Stimulated activated CD4-positive, alpha-beta T cell treated with anti-CD3 and anti-CD28 coated beads, Interleukin-1b, Interleukin-23, amount 100 ng/mL, for 48 hours (primary cell): ENCODE measurements around the gene RASGRF1.

Source experiments
- DNase-seq: peaks from one replicate; pipeline ENCODE4 v3.0.0-alpha.2; 2020

RASGRF1 gene

DNA sequence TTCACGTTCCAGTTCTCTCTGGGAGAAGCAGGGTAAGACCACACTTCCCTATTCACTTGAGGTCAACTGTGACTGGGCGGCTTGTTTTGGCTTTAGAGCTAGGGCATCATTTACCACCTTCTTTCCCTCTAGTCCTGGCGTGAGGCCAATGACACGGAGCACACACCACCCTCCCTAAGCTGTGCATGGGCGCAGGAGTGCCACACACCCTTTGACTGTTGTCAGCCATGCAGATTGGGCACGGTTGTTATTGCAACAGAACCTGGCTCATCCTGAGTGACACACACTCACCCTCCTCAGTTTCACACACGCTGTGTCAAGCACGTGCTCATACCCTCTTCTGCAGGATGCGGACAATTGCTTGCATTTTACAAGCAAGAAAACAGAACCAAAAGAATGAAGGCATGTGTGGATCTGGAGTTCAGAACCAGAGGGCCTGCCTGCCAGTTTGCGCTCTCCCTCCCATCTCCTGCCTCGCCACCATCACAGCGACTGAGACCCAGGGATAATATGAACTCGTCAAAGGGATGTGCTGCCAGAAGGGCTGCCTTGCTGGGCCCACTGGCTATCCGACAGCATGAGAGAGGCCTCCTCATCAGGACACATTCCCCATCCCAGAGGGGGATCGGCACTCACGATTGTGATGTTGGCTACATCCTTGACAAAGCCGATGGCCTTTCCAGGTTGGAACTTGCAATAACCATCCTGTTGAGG, 163.3 kb downstream of the RASGRF1 start:
- no peak for DNase-seq

DNA sequence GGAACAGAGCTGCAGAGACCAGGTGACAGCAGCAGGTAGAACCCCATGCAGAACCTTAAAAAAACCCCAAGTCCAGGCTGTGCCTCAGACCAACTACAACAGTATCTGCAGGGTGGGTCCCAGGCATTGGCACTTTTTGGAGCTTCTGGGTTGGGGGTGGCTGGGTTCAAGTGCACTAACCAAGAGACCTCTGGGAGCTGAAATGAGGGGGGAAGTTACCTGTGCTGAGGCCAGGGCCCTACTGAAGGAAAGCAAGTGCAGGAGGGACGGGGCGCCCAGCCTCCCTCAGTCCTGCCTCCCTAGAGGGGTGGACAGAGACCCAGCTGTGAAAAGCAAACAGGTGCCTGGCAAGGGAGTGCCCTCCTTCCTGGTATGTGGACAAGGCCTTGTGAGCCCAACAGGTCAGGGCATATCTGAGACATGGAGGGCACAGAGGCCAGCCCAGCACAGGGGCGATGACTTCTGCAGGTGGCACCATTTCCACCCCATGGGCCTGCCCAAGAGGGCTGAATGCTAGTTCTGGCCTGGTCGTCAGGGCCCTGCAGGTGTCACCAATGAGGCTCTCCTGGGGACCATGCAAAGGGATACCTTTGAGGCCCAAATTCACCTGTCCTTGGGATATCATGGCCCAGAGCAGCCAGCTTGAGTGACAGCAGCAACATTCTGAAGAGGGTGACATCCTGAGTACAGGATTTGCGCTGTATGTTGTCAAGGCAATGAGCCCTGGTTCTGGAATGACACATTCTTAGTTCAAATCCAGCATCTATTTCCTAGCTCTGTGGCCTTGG, 164.4 kb downstream of the RASGRF1 start:
- DNase-seq = no peak

DNA sequence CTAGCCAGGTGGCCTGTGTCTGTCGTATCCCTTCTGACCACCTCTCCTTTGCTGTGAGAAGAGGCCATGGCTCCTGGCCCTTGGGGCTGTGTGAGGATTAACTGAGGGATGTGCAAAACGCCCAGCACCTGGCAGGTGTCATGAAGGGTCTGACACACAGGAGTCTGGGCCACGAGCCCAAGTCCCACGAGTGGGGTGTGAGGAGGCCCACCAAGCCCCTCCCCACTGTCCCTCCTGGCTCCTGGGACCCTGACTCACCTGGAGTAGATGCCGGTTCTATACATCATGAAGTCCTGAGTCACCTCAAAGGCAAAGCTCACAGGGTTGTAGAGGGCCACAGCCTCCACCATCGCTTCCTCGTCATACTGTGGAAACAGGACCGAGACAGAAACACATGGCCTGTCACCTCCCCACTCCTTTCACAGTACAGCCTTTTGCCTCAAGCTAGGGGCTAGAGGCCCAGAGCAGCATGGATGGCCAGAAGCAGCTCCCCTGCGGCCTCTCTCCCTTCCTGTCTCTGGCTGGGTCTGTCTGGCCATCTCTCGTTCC, 165.4 kb downstream of the RASGRF1 start:
- DNase-seq = no peak

DNA sequence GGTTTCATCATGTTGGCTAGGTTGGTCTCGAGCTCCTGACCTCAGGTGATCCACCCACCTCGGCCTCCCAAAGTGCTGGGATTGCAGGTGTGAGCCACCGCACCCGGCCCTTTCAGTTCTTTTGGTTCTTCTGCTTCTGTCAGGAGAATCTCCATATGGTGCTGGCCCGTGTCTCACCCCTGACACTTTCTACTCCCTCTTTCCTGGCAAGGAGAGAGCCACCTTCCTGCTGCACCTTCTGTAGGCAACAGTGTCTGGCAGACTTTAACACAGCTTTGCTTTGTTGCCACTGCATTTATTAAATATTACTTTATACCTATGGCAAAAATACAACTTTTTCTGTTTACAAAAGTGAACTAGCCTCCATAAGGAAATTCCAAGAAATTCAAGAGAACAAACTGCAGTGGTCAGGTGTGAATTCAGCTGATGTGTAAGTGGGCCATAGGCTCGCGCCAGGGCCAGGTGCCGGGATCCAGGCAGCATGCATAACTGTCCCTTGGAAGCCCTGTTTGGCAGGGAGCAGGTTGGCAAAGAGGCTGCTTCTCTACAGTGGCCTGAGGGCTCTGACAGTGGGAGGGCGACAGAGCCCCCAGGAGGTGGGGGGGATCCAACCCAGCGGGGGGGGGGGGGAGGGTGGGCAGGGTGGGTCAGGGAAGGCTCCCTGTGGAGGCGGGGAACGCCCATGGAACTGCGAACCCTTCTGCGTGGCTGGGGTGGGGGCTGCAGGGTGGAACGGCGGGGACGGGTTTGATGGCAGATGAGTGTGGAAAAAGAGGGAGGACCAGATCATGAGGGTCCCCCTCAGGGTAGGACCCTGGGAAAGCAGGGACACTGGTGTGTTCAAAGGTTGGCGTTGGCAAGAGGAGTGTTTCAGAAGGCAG, 166.9 kb downstream of the RASGRF1 start:
- DNase-seq = no peak

DNA sequence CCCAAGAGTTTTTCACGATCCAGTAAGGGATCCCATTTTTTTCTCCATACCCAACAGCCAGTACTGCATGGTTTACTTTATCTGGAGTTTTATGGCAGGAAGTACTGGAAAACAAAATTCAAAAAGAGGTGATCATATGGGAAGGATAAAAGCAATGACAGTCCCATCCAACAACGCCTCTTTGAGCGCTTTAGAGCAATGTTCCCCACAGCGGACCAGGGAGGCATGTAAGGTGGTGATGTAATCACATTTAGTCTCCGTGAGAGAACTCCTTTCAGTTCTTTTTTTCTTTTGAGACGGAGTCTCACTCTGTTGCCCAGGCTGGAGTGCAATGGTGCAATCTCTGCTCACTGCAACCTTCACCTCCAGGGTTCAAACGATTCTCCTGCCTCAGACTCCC, 167.6 kb downstream of the RASGRF1 start:
- no peak for DNase-seq

DNA sequence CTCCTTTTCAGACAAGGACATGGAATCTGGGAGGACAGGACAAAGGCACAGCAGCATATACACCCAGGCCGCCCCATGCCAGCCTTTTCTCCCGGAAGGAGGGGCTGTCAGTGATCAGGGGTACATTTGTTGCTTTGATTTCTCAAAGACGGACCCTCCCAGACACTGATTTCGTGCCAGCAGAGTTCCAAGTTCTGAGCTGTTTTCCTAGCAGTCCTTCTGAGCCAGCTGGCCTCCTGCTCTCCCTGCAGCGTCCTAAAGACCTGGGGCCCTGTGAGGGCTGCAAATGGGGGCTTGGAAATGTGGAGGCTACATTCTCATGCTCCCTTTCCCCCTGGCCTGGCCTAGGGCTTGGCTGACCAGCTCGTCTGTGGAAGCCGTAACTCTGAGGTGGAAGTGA, 168.1 kb downstream of the RASGRF1 start:
- DNase-seq = no peak

DNA sequence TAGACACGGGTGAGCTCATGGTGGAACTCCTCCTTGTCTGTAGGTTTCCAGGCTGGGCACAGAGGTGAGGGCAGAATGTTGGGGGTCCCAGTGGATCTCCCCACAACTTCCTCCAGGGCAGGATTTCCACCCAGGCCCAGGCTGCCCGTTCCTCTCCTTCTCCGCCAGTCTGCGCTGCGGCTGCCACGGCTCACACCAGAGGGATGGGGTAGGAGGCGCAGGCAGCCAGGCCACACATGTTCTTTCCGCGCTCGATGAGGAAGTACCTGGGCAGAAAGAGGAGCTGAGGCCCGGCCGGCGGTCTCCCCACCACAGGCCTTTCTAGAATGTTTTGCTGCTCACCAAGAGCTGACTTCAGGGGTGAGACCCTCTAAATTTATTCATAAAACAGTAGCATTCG, 168.6 kb downstream of the RASGRF1 start:
- no peak for DNase-seq

DNA sequence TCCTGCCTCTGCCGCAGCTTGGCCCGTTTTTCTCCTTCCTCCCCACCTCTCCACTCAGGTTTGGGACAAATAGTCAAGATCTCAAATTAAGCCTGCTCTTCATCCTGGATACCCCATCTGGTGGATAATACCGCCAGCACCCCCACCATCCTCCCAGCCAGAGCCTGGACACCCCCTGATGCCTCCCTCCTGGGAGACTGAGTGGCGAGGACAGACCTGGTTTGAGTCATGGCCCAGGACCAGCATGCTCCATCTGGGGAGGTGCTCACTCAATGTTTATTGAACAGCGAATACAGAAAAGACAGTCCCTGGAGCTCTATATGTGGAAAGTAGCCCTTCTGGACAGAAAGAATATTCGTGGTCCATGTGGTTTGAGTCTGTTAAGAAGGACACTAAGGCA, 169.1 kb downstream of the RASGRF1 start:
- DNase-seq = no peak

DNA sequence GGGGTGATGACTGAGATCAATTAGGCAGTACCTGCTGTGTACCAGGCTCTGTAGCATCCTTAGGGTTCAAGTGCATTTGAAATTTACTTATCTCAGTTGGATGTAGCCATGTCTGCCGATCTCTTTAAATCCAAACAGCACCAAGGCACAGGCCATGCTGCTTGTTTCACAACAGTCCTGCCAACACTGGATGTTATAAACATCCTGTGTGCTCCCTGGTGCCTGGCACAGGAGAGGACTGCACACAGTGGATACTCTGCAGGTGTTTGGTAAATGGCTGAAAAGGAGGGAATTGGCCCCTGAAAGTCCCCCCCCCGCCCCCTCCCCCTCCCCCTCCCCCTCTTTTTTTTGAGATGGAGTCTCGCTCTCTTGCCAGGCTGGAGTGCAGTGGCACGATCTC, 172.7 kb downstream of the RASGRF1 start:
- DNase-seq = no peak

DNA sequence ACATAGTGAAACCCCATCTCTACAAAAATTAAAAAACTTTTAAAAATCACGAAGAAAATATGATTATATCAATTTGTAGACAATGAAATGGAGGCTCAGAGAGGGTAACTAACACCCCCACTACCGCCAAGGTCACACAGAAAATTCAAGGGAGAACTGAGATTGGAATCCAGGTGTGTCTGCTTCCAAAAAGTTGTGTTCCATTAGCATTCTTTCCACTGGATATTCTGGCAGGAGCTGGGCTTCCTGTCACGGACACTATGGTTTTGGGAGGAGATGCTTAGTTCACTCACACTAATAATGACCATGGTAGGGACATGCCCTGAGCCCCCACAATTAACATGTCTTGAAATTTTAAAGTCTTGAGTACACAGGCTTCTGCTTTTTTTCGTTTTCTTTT, 174.5 kb downstream of the RASGRF1 start:
- DNase-seq = no peak

DNA sequence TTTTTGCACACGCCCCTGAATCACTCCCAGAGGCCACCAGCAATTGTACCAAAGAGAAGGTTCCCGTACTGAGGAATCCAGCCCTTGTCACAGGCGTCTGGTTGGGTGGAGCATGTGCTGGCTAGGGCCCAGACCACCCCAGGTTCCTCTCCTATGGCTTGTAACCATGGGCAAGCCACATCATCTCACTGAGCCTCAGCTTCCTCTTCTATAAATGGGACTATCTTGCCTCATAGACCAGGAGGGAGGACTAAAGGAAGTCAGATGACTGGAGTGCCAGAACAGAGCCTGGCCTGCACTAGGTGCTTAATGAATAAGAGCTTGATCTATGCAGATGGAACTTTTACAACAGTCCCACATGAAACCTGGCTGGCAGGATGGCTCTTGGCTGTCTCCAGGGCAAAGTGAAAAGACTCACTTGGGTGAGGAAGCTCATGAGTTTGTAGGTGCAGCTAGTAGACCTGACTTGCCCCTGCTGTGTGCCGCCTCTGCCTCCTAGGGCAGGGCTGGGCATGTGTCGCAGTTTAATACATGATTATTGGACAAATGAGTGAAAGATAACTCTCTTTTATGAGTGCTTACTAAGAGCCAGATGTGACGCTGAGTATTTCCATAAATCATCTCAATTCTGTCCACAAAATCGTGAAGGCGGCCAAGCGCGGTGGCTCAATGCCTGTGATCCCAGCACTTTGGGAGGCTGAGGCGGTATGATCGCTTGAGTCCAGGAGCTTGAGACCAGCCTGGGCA, 175.1 kb downstream of the RASGRF1 start:
- no peak for DNase-seq

DNA sequence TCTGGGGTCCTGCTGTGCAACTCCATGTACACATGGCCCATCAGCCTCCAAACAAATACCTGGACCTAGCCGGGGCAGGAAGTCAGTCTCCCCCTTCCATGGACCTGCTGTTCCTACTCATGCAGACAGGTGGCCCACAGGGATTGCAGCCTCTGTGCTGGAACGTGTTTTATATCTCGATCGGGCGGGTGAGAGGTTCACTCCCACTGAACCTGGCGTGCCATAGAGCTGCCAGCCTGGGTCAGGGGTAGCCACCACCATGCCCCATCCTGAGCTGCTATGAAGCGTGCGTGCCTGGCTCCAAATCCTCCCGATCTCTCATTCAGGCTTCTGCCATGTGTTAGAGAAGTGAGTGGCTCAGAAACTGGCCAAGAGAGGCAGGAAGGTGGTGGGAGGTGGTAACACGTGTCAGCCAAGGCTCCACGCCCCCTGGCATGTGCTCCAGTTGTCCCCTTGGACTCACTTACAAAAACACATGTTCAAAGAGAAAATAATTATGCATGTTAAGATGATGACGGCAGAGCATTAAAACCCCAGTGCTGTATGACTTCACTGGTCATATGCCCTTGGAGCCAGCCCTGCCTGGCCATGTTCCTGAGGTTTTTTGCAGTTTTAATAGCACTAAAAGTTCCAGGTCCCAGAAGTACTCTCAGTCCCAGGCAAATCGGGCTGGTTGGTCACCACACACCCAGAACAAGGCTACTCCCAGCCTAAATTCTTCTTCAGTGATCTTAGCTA, 176.4 kb downstream of the RASGRF1 start:
- DNase-seq = no peak

DNA sequence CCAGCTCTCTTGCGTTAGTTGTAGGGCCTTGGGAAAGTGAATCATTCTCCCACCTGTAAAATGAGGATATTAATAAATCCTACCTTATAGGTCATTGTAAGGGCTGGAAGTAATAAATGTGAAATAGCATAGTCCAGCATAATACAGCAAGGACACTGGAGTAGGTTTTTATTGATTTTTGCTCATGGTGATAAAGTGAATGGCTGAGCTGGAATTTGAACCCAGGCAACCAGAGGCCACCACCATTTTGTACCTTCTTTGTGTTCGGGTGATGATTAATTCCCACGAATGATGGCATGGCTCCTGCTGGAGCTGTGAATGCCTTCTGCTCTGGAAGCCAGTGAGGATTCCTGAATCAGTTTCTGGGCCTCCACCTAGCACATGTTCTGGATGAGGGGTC, 177.6 kb downstream of the RASGRF1 start:
- no peak for DNase-seq

DNA sequence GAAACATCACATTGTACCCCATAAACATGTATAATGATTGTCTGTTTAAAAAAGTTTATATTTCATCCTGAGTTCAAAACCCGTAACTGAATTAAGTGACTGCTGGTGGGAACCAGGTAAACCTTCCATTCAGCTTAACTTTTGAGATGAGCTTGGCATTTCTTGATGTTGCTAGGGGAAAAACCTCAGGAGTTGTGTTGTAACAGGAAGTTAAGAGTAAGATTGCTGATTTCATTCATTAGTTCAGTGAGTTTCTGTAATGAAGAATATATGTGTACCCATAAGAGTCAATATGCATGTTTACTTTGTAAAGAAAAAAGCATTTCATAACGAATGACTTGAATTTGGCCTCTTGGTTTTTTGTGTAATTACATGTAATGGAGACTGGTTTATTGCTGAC, 178.3 kb downstream of the RASGRF1 start:
- no peak for DNase-seq

DNA sequence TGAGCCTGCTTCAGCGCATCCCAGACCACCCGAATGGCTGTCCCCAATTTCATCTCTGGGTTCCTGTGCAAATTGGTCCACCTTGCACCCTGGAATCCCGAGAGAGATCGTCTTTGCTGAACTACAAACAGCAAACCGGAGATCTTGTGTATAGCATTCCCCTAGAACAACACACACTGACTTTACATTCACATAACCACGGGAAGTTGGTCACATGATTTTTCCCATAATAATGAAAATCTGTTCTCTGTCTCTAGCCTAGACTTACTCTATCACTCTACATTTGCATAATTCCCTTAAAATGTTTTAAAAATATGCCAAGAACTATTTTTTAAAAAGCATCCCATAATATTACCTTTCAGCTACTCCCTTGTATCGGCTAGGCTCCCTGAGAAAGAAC, 180.3 kb downstream of the RASGRF1 start:
- no peak for DNase-seq
